Stimulated activated CD4-positive, alpha-beta T cell treated with anti-CD3 and anti-CD28 coated beads, Interleukin-1b, Interleukin-23, amount 100 ng/mL, for 24 hours (primary cell): ENCODE data around the gene MLANA.

Experiments used
- DNase-seq, 4 experiments: peaks; one replicate each; pipeline ENCODE4 v3.0.0-alpha.2; 2020; ENCODE audit warnings: low read depth in 4 of 4, low spot score in 1 of 4

Gene MLANA

GRCh38 chr9:5957166-5957565 is 66.5 kb downstream of the MLANA start:
- no peak for DNase-seq

DNA sequence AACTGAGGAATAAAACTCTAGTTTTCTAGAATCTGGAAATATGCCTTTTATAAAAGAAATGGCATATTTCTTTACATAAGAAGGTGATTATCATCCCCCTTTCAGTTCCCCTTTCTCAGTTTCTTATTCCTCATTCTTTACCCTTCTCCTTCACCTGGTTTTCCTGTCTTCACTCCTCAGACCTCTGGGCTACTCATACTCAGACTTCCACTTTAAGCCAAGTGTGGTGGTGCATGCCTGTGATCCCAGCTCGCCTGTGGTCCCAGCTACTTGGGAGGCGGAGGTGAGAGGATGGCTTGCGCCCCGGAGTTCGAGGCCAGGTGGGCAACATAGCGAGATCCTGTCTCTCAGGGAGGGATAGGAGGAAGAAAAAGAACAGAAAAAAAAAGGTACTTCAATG is 67.6 kb downstream of the MLANA start:
- no peak for DNase-seq
